Kidney (tissue), 14 donors: ENCODE data around the gene IRS2. TPM values are rescaled to one million over a fixed set of nuclear protein-coding genes. Genes with fewer than 3 reads are reported as not detected.

ENCODE experiments used
- DNase-seq, 5 donors: peaks; one replicate each; pipeline ENCODE4 v3.0.0-alpha.2; 2013 to 2020
- FAIRE-seq: peaks from 2 replicates; lab custom pipeline; 2012; peaks lifted over from hg19 to GRCh38; lab: Jason Lieb, UNC
- H3K27ac ChIP-seq, 2 donors: one replicate each; pipeline ENCODE4 v1.7.0; 2013; ENCODE audit warnings: low read depth in 2 of 2, low read length in 2 of 2, inconsistent platforms in 1 of 2
- H3K27me3 ChIP-seq: one replicate; pipeline ENCODE4 v1.7.1; 2013; ENCODE audit warnings: low read length, inconsistent platforms; ENCODE audit not compliant: control insufficient read depth, insufficient read depth
- H3K36me3 ChIP-seq, 3 donors: one replicate each; pipeline versions ENCODE4 v1.7.0 to v1.7.1; 2013; ENCODE audit warnings: low read length in 3 of 3, control low read depth in 1 of 3, inconsistent platforms in 1 of 3; ENCODE audit not compliant: insufficient read depth in 3 of 3, control insufficient read depth in 2 of 3
- H3K4me1 ChIP-seq, 3 donors: one replicate each; pipeline versions ENCODE4 v1.7.0 to v1.7.1; 2013; ENCODE audit warnings: low read length in 3 of 3, inconsistent platforms in 1 of 3, low read depth in 1 of 3; ENCODE audit not compliant: control insufficient read depth in 2 of 3, insufficient read depth in 2 of 3
- H3K4me3 ChIP-seq, 3 donors: one replicate each; pipeline versions ENCODE4 v1.7.0 to v1.8.1; 2013; ENCODE audit warnings: low read length in 3 of 3, control low read depth in 1 of 3, inconsistent platforms in 1 of 3
- H3K9ac ChIP-seq, 3 donors: one replicate each; pipeline versions ENCODE4 v1.7.0 to v1.7.1; 2013; ENCODE audit warnings: low read length in 3 of 3, control low read depth in 1 of 3, inconsistent platforms in 1 of 3
- H3K9me3 ChIP-seq, 3 donors: one replicate each; pipeline versions ENCODE4 v1.7.0 to v1.7.1; 2013; ENCODE audit warnings: low read length in 3 of 3, control low read depth in 1 of 3, inconsistent platforms in 1 of 3; ENCODE audit not compliant: control insufficient read depth in 2 of 3, insufficient read depth in 1 of 3
- CTCF ChIP-seq: IDR thresholded peaks from 3 replicates; pipeline ENCODE4 v1.5.1; 2012; ENCODE audit warnings: mild to moderate bottlenecking, moderate library complexity, borderline replicate concordance; ENCODE audit not compliant: insufficient read depth; ENCODE audit errors: extremely low read depth
- intact Hi-C: fragments of 100-400 bp; cut with DNase I; formaldehyde crosslinking; loops from one replicate; pipeline ENCODE4 v1.11.1; 2022
- polyA plus RNA-seq: library from polyadenylated mRNA; stranded (reverse); fragments of 350-450 nt; fragmentation: Illumina TruSeq; extraction: RNeasy Lipid Tissue Mini Kit (QIAGEN cat#74804); gene quantifications from one replicate; pipeline ENCODE4 v1.2.3, GENCODE V29; 2014; ENCODE audit warnings: low read depth, low replicate concordance; ENCODE audit not compliant: insufficient read depth
- total RNA-seq: library from RNA; stranded (reverse); fragmentation: NEBNext Ultra II Directional; extraction: Animal tissue kit (Norgen Biotek cat#: 25700); gene quantifications from one replicate; pipeline ENCODE4 v1.2.1, GENCODE V29; 2021
- donor health status: control.
- donor health status: control.
- donor health status: control.
- donor health status: control.
- donor health status: control.
- donor health status: DM: yes; HTN: yes; CAD: no.
- donor health status: Normal renal cell carcinoma (clear cell type).

Gene IRS2
- total and polyA plus RNA-seq, 2 donors from 2014 or later = 2.1 to 12.9 TPM

GRCh38 chr13:109740721-109741120, 45.7 kb downstream of the IRS2 start:
- FAIRE-seq = no peak

GRCh38 chr13:109740121-109740520, 46.3 kb downstream of the IRS2 start:
- no peak for DNase-seq
- no peak for FAIRE-seq
- peaks cover 0 to 4% (median 0%) of the 10 kb centered on the region in 3 donors for H3K4me1 ChIP-seq
- no peak for TF ChIP-seq CTCF
- no peaks in the 10 kb centered on the region for H3K27me3 ChIP-seq
- no peaks in the 10 kb centered on the region for H3K9me3 ChIP-seq
- no peaks in the 10 kb centered on the region for H3K36me3 ChIP-seq
- no peak overlapping the region for H3K9ac ChIP-seq
- no peak overlapping the region for H3K4me3 ChIP-seq
- intact Hi-C loops = no loop called here
- H3K27ac ChIP-seq = no peak overlapping the region

More at GRCh38 chr13:109740721-109741120, 45.7 kb downstream of the IRS2 start:
- no peaks in the 10 kb centered on the region for H3K27me3 ChIP-seq
- H3K4me3 ChIP-seq = no peak overlapping the region
- no peak for TF ChIP-seq CTCF
- no peaks in the 10 kb centered on the region for H3K9me3 ChIP-seq
- H3K36me3 ChIP-seq = no peaks in the 10 kb centered on the region
- intact Hi-C loops = no loop called here
- DNase-seq = no peak
- H3K9ac ChIP-seq = no peak overlapping the region
- no peak overlapping the region for H3K27ac ChIP-seq
- peaks cover 0 to 4% (median 0%) of the 10 kb centered on the region in 3 donors for H3K4me1 ChIP-seq

- Histone ChIP-seq H3K9ac (no peak overlapping the region), H3K4me1 (no peaks in the 10 kb centered on the region), H3K27ac (no peak overlapping the region), H3K4me3 (no peak overlapping the region), H3K27me3 (no peaks in the 10 kb centered on the region), H3K36me3 (no peaks in the 10 kb centered on the region), H3K9me3 (no peaks in the 10 kb centered on the region)
- intact Hi-C loops = no loop called here
- FAIRE-seq (no peak), DNase-seq (no peak)
- no peak for TF ChIP-seq CTCF
Observed at GRCh38 chr13:109738298-109738746, 48.1 kb downstream of the IRS2 start.

GRCh38 chr13:109737606-109738005, 48.8 kb downstream of the IRS2 start:
- no peak overlapping the region for H3K27ac ChIP-seq
- FAIRE-seq = no peak

More at GRCh38 chr13:109737606-109738005, 48.8 kb downstream of the IRS2 start:
- TF ChIP-seq CTCF = no peak
- Histone ChIP-seq H3K4me3 (no peak overlapping the region), H3K36me3 (no peaks in the 10 kb centered on the region), H3K4me1 (no peaks in the 10 kb centered on the region), H3K9me3 (no peaks in the 10 kb centered on the region), H3K27me3 (no peaks in the 10 kb centered on the region), H3K9ac (no peak overlapping the region)
- intact Hi-C loops = no loop called here
- no peak for DNase-seq
